H1 (cell line): ENCODE results near the gene HPS5. TPM values are rescaled to one million over a fixed set of nuclear protein-coding genes. Genes with fewer than 3 reads are reported as not detected.

Experiments used
- CTCF ChIA-PET: fragments of 300-600 bp; sonication (Branson Sonifier 250); formaldehyde crosslinking; loops from one replicate; lab custom pipeline; 2021; ENCODE audit not compliant: partially characterized antibody; lab: Charles Lee
- POLR2A ChIA-PET: fragments of 300-600 bp; sonication (Branson Sonifier 250); formaldehyde crosslinking; loops from one replicate; lab custom pipeline; 2021; ENCODE audit warnings: inconsistent platforms; ENCODE audit not compliant: partially characterized antibody; lab: Charles Lee
- DNase-seq, 2 experiments: peaks; one replicate each; pipeline versions ENCODE4 v3.0.0 to v3.0.0-alpha.2; 2010 to 2022; ENCODE audit warnings: low spot score in 2 of 2, low read depth in 1 of 2, mixed read lengths in 1 of 2
- FAIRE-seq: peaks from 2 replicates; lab custom pipeline; 2011; peaks lifted over from hg19 to GRCh38; lab: Jason Lieb, UNC
- H2AFZ ChIP-seq: 2 replicates; pipeline ENCODE4 v1.8.1; 2012; ENCODE audit warnings: low read length, inconsistent platforms
- H2AK5ac ChIP-seq: 2 replicates; pipeline ENCODE4 v1.6.1; 2013; ENCODE audit warnings: low read depth, low read length
- H2BK120ac ChIP-seq: replicated peaks from 2 replicates; pipeline ENCODE3; 2013; ENCODE audit warnings: low read depth, low read length, inconsistent platforms
- H2BK12ac ChIP-seq: 2 replicates; pipeline ENCODE4 v1.6.1; 2013; ENCODE audit warnings: low read depth, low read length
- H2BK15ac ChIP-seq: 2 replicates; pipeline ENCODE4 v1.6.1; 2013; ENCODE audit warnings: low read length
- H2BK20ac ChIP-seq: 2 replicates; pipeline ENCODE4 v1.6.1; 2013; ENCODE audit warnings: low read length
- H2BK5ac ChIP-seq: 2 replicates; pipeline ENCODE4 v1.6.1; 2013; ENCODE audit warnings: low read depth, low read length
- H3K14ac ChIP-seq: 2 replicates; pipeline ENCODE4 v1.6.1; 2013; ENCODE audit warnings: inconsistent platforms; ENCODE audit not compliant: insufficient read length
- H3K18ac ChIP-seq: 2 replicates; pipeline ENCODE4 v1.6.1; 2013; ENCODE audit warnings: low read length; ENCODE audit errors: extremely low read depth
- H3K23ac ChIP-seq: 2 replicates; pipeline ENCODE4 v1.6.1; 2013; ENCODE audit warnings: inconsistent platforms; ENCODE audit not compliant: insufficient read length
- H3K23me2 ChIP-seq: 2 replicates; pipeline ENCODE4 v1.6.1; 2013; ENCODE audit warnings: low read depth, low read length
- H3K27ac ChIP-seq: 2 replicates; pipeline ENCODE4 v1.6.1; 2011; ENCODE audit warnings: low read depth, low read length, inconsistent platforms
- H3K27me3 ChIP-seq, 4 experiments: replicated peaks in 1 of 4; 1 replicate in 1 of 4; 2 replicates in 3 of 4; pipeline versions ENCODE4 v1.6.1 to v1.8.1; 2011 to 2013; ENCODE audit warnings: low read length in 3 of 4, mild to moderate bottlenecking in 3 of 4, inconsistent platforms in 2 of 4, mixed read lengths in 2 of 4, moderate library complexity in 1 of 4; ENCODE audit not compliant: control insufficient read depth in 3 of 4, insufficient read depth in 3 of 4; ENCODE audit errors: extremely low read depth in 1 of 4
- H3K36me3 ChIP-seq, 4 experiments: 2 replicates each; pipeline versions ENCODE4 v1.6.1 to v1.8.1; 2011 to 2013; ENCODE audit warnings: mild to moderate bottlenecking in 4 of 4, low read length in 3 of 4, moderate library complexity in 2 of 4, control low read depth in 1 of 4, inconsistent platforms in 1 of 4; ENCODE audit not compliant: insufficient read depth in 4 of 4, control insufficient read depth in 2 of 4
- H3K4ac ChIP-seq: replicated peaks from 2 replicates; pipeline ENCODE3; 2013; ENCODE audit warnings: low read length, low read depth, mixed read lengths, inconsistent platforms; ENCODE audit not compliant: insufficient read length
- H3K4me1 ChIP-seq, 4 experiments: replicated peaks in 1 of 4; 1 replicate in 1 of 4; 2 replicates in 3 of 4; pipeline versions ENCODE4 v1.6.1 to v1.8.1; 2011 to 2013; ENCODE audit warnings: low read length in 3 of 4, inconsistent platforms in 2 of 4, mixed read lengths in 1 of 4; ENCODE audit not compliant: insufficient read depth in 4 of 4, control insufficient read depth in 3 of 4
- H3K4me2 ChIP-seq, 2 experiments: 2 replicates each; pipeline versions ENCODE4 v1.6.1 to v1.8.1; 2011 to 2013; ENCODE audit warnings: low read depth in 2 of 2, low read length in 2 of 2, control low read depth in 1 of 2, inconsistent platforms in 1 of 2, mild to moderate bottlenecking in 1 of 2; ENCODE audit not compliant: insufficient read depth in 1 of 2
- H3K4me3 ChIP-seq, 4 experiments: fragments of 200-600, 300-600 bp in 1 of 4; sonication (generic), shearing (Covaris generic), sonication (Bioruptor Twin) in 1 of 4; 2 replicates each; pipeline versions ENCODE4 v1.5.1 to v1.8.1; 2011 to 2016; ENCODE audit warnings: low read length in 4 of 4, low read depth in 3 of 4, control low read depth in 2 of 4, inconsistent platforms in 2 of 4, mild to moderate bottlenecking in 2 of 4, mixed read lengths in 1 of 4, moderate library complexity in 1 of 4; ENCODE audit not compliant: insufficient read depth in 2 of 4; ENCODE audit errors: extremely low read depth in 1 of 4
- H3K56ac ChIP-seq: replicated peaks from 2 replicates; pipeline ENCODE3; 2013; ENCODE audit warnings: low read depth, mild to moderate bottlenecking, mixed read lengths, low read length, inconsistent platforms; ENCODE audit not compliant: insufficient read length
- H3K79me1 ChIP-seq: 2 replicates; pipeline ENCODE4 v1.6.1; 2013; ENCODE audit warnings: low read depth, low read length, control low read depth
- H3K79me2 ChIP-seq, 2 experiments: 2 replicates each; pipeline versions ENCODE4 v1.6.1 to v1.8.1; 2012 to 2013; ENCODE audit warnings: low read length in 2 of 2, mild to moderate bottlenecking in 2 of 2, inconsistent platforms in 1 of 2; ENCODE audit not compliant: insufficient read depth in 2 of 2, control insufficient read depth in 1 of 2
- H3K9ac ChIP-seq, 4 experiments: replicated peaks in 1 of 4; 1 replicate in 1 of 4; 2 replicates in 3 of 4; pipeline versions ENCODE4 v1.6.1 to v1.8.1; 2011 to 2013; ENCODE audit warnings: low read depth in 3 of 4, low read length in 3 of 4, control low read depth in 2 of 4, mild to moderate bottlenecking in 2 of 4, moderate library complexity in 2 of 4, inconsistent platforms in 1 of 4; ENCODE audit errors: extremely low read depth in 1 of 4
- H3K9me3 ChIP-seq, 2 experiments: 2 replicates each; pipeline versions ENCODE4 v1.6.1 to v1.8.1; 2012 to 2013; ENCODE audit warnings: mild to moderate bottlenecking in 2 of 2, moderate library complexity in 2 of 2, control low read depth in 1 of 2, inconsistent platforms in 1 of 2, low read depth in 1 of 2, low read length in 1 of 2, mixed read lengths in 1 of 2; ENCODE audit not compliant: insufficient read depth in 2 of 2
- H4K20me1 ChIP-seq, 2 experiments: replicated peaks in 1 of 2; 2 replicates each; pipeline versions ENCODE3 to v1.8.1; 2011 to 2013; ENCODE audit warnings: inconsistent platforms in 2 of 2, low read length in 2 of 2, mild to moderate bottlenecking in 1 of 2; ENCODE audit not compliant: insufficient read depth in 2 of 2, control insufficient read depth in 1 of 2
- H4K5ac ChIP-seq: 2 replicates; pipeline ENCODE4 v1.6.1; 2013; ENCODE audit warnings: low read length, low read depth, mixed read lengths, inconsistent platforms; ENCODE audit not compliant: insufficient read length
- H4K8ac ChIP-seq: 2 replicates; pipeline ENCODE4 v1.8.0; 2013; ENCODE audit warnings: mild to moderate bottlenecking, moderate library complexity, low read length, inconsistent platforms; ENCODE audit not compliant: insufficient read depth; ENCODE audit errors: extremely low read depth
- H4K91ac ChIP-seq: replicated peaks from 2 replicates; pipeline ENCODE3; 2013; ENCODE audit warnings: low read length, mixed read lengths, inconsistent platforms; ENCODE audit not compliant: insufficient read length
- CHD1 ChIP-seq: IDR thresholded peaks from 2 replicates; pipeline ENCODE4 v1.6.1; 2012; ENCODE audit warnings: low read depth, low read length, improper control_type of control experiment
- GABPA ChIP-seq: IDR thresholded peaks from 2 replicates; pipeline ENCODE4 v1.6.1; 2011; ENCODE audit warnings: mild to moderate bottlenecking, low read length, moderate library complexity, borderline replicate concordance; ENCODE audit not compliant: insufficient read depth
- HDAC2 ChIP-seq, 2 experiments: fragments of 300-600 bp in 1 of 2; sonication (generic) in 1 of 2; IDR thresholded peaks; 2 replicates each; pipeline ENCODE4 v1.6.1; 2011 to 2012; ENCODE audit warnings: low read depth in 2 of 2, low read length in 2 of 2, mild to moderate bottlenecking in 2 of 2, moderate library complexity in 2 of 2, borderline replicate concordance in 1 of 2, inconsistent platforms in 1 of 2
- NANOG ChIP-seq: IDR thresholded peaks from 2 replicates; pipeline ENCODE4 v1.6.1; 2011; ENCODE audit warnings: low read length, low read depth, mild to moderate bottlenecking, inconsistent platforms; ENCODE audit not compliant: insufficient read depth, poor library complexity, severe bottlenecking
- NRF1 ChIP-seq: IDR thresholded peaks from 2 replicates; pipeline ENCODE4 v1.6.1; 2011; ENCODE audit warnings: mild to moderate bottlenecking, low read depth, low read length, improper control_type of control experiment
- PHF8 ChIP-seq: fragments of 200-600 bp; sonication (generic); conservative IDR thresholded peaks from 2 replicates; pipeline ENCODE4 v1.7.1; 2012; ENCODE audit warnings: low read depth, mild to moderate bottlenecking, inconsistent platforms, low read length, moderate library complexity
- RXRA ChIP-seq: IDR thresholded peaks from 2 replicates; pipeline ENCODE4 v1.6.1; 2011; ENCODE audit warnings: low read depth, mild to moderate bottlenecking, low read length, moderate library complexity; ENCODE audit not compliant: insufficient read depth
- USF2 ChIP-seq: IDR thresholded peaks from 2 replicates; pipeline ENCODE4 v1.6.1; 2011; ENCODE audit warnings: low read length, improper control_type of control experiment
- WGBS, 2 experiments: shearing (Covaris generic) in 1 of 2; methylation state at CpG; one replicate each; pipeline versions ENCODE4 v1.1.6 to v1.1.7; 2013 to 2015; ENCODE audit warnings: low lambda C conversion rate in 2 of 2, mixed read lengths in 2 of 2, inconsistent platforms in 1 of 2, low coverage in 1 of 2, missing lambda C conversion rate in 1 of 2; ENCODE audit not compliant: insufficient replicate concordance in 2 of 2, insufficient coverage in 1 of 2, insufficient read length in 1 of 2; ENCODE audit errors: extremely low coverage in 1 of 2, missing lambda C conversion rate in 1 of 2; 5-methylcytosine and 5-hydroxymethylcytosine counted together
- polyA plus RNA-seq, 7 experiments: library from polyadenylated mRNA; depleted of rRNA in 3 of 7; stranded (reverse) in 5 of 7; unstranded in 2 of 7; fragments of >200 nt in 5 of 7; fragments of 200-250 nt in 2 of 7; gene quantifications; 1 replicate in 5 of 7; 2 replicates in 1 of 7; 4 replicates in 1 of 7; pipeline versions ENCODE4 v1.2.1 to v1.2.3, GENCODE V29; 2011 to 2013; ENCODE audit warnings: missing spikeins in 2 of 7, mixed read lengths in 2 of 7
- total RNA-seq: library from RNA; stranded (reverse); fragmentation: NEBNext Ultra II Directional; extraction: Animal tissue kit (Norgen Biotek cat#: 25700); gene quantifications from 2 replicates; pipeline ENCODE4 v1.2.1, GENCODE V29; 2021

HPS5 gene
- total and polyA plus RNA-seq, 2 of the 8 experiments (the other 6 are each of a cell fraction or from before 2014, with no cell fraction given): 5.0 to 18.5 TPM

- H3K4me3 ChIP-seq: no peak overlapping the region
- no peak for TF ChIP-seq RXRA
- no peak for TF ChIP-seq NRF1
- TF ChIP-seq CHD1: no peak
- no peak for TF ChIP-seq GABPA
- TF ChIP-seq HDAC2 (IDR thresholded peaks at IDR 0.05; ENCODE audit: borderline replicate concordance in 1 of 2, low read depth in 2 of 2, low read length in 2 of 2): no peak
- no peak for TF ChIP-seq PHF8
- TF ChIP-seq USF2: no peak
- TF ChIP-seq NANOG: no peak
- TF ChIP-seq, all 59 proteins: peak for 0
- CTCF ChIA-PET: interaction anchor here (3.9 to 4.8 kb wide), 2 partner anchors 14 to 26 kb away, joined by 10 to 17 read pairs; no protein-coding TSS in a partner anchor
- no peaks in the 10 kb centered on the region for H3K4me1 ChIP-seq
- no peak overlapping the region; the same call in 1 of the 2 replicates for H2AK5ac ChIP-seq
- 92% methylated on average over 2 of the region's 3 CpGs; no CpG with 5 or more reads in 1 of the 2 experiments for WGBS, 2 experiments
- H3K4me2 ChIP-seq: no peak overlapping the region
- H2BK5ac ChIP-seq: no peak overlapping the region
- no peaks in the 10 kb centered on the region for H4K20me1 ChIP-seq
- H2BK12ac ChIP-seq: no peak overlapping the region
- H3K4ac ChIP-seq: no peak overlapping the region
- H3K23me2 ChIP-seq: no peaks in the 10 kb centered on the region
- H3K79me2 ChIP-seq: no peaks in the 10 kb centered on the region
- H4K8ac ChIP-seq: no peak overlapping the region
- no peak overlapping the region for H2BK20ac ChIP-seq
- no peak overlapping the region for H3K9ac ChIP-seq
- H2AFZ ChIP-seq: no peak overlapping the region
- no peaks in the 10 kb centered on the region for H3K9me3 ChIP-seq
- H3K27ac ChIP-seq: no peak overlapping the region
- no peak overlapping the region for H4K91ac ChIP-seq
- DNase-seq (no peak), FAIRE-seq (no peak)
- no peaks in the 10 kb centered on the region for H3K27me3 ChIP-seq
- no peak overlapping the region for H3K14ac ChIP-seq
- POLR2A ChIA-PET: no interaction called here
- H2BK15ac ChIP-seq: no peak overlapping the region
- no peak overlapping the region for H2BK120ac ChIP-seq
- H3K36me3 ChIP-seq: no peaks in the 10 kb centered on the region
- no peak overlapping the region for H3K23ac ChIP-seq
- no peaks in the 10 kb centered on the region for H3K79me1 ChIP-seq
- H4K5ac ChIP-seq: no peak overlapping the region
- no peak overlapping the region for H3K18ac ChIP-seq
- H3K56ac ChIP-seq: no peak overlapping the region
Observed at GRCh38 chr11:18229501-18229900, 92.4 kb downstream of the HPS5 start.
